ENCODE results near the gene NRCAM. TPM values are rescaled to one million over a fixed set of nuclear protein-coding genes. Genes with fewer than 3 reads are reported as not detected.

The NRCAM gene
- total and polyA plus RNA-seq, 2 of the 13 experiments (the other 11 are each of a cell fraction or from before 2014, with no cell fraction given): 0.31 to 0.33 TPM

- ChIA-PET CTCF (ENCODE audit: low intra/inter-chr PET ratio, low total read pairs) (no interaction called here), POLR2A (no interaction called here)
- 23% methylated on average over 1 of the region's 1 CpG for WGBS (ENCODE audit: low lambda C conversion rate)
- H3K36me3 ChIP-seq (replicated peaks in 1 of 2; ENCODE audit: control insufficient read depth in 1 of 2, insufficient read depth in 2 of 2, low read length in 2 of 2): no peaks in the 10 kb centered on the region
- H3K79me2 ChIP-seq (ENCODE audit: insufficient read depth, low read length): no peaks in the 10 kb centered on the region
- H3K27me3 ChIP-seq (ENCODE audit: control insufficient read depth in 1 of 2, insufficient read depth in 2 of 2, low read length in 2 of 2): no peaks in the 10 kb centered on the region
- DNase-seq (ENCODE audit: low spot score) (no peak), FAIRE-seq (no peak), ATAC-seq (no peak)
- in situ Hi-C loops (cut with HindIII; ENCODE audit: extremely low pct_ligation_motif_present, low pct_unique_long_range_greater_than_20kb) (no loop called here), intact Hi-C loops (cut with micrococcal nuclease; ENCODE audit: unreplicated experiment) (no loop called here)
- no TSS peak for BruUV-seq (replicated peaks)
- H3K27ac ChIP-seq (ENCODE audit: extremely low read length, insufficient read depth, low read length): no peak overlapping the region
- H3K4me1 ChIP-seq (ENCODE audit: insufficient read depth, low read length): peaks cover 3% of the 10 kb centered on the region
- no peak overlapping the region for H3K9ac ChIP-seq (ENCODE audit: insufficient read depth, low read depth, low read length)
- TF ChIP-seq ZNF605 (CRISPR knock-in tag; IDR thresholded peaks at IDR 0.05) (no peak), SNRNP70 (IDR thresholded peaks at IDR 0.05; ENCODE audit: low read depth, low read length) (no peak), RARA (CRISPR knock-in tag; IDR thresholded peaks at IDR 0.05) (no peak), SRF (IDR thresholded peaks at IDR 0.05; ENCODE audit: low read depth, low read length) (no peak), ZFP1 (CRISPR knock-in tag; IDR thresholded peaks at IDR 0.05) (no peak), HDAC2 (CRISPR knock-in tag; IDR thresholded peaks at IDR 0.05) (no peak), ZNF569 (CRISPR knock-in tag; IDR thresholded peaks at IDR 0.05; ENCODE audit: borderline replicate concordance) (no peak)
- H3K9me3 ChIP-seq (ENCODE audit: low read length): no peaks in the 10 kb centered on the region
- no peak overlapping the region for H3K4me3 ChIP-seq (replicated peaks in 1 of 3; ENCODE audit: insufficient read depth in 1 of 3, low read depth in 2 of 3, low read length in 3 of 3)
- no peak overlapping the region for H3K4me2 ChIP-seq (ENCODE audit: low read depth, low read length)
- H2AFZ ChIP-seq (ENCODE audit: low read length): no peak overlapping the region
- no peaks in the 10 kb centered on the region for H4K20me1 ChIP-seq (ENCODE audit: insufficient read depth, low read length)
Measured at GRCh38 chr7:108335269-108335918, 120.8 kb downstream of the NRCAM start.

DNA sequence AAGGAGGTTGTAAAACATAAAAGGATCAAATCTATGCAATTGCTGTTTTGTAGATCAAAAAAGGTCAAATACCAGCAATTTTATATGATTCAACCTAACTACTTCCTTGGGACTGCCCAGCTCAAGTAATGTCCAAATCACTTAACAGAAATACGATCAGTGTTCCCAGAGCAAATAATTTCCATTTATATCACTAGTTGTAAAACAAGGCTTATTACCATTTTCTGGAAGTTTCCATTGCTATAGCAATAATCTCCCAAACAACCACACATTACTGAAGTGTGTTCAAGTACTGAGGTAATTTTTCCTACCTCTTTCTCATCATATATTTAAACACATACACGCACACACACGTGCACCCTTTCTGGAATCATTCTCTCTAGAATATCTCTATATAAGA, 123.3 kb downstream of the NRCAM start:
- Histone ChIP-seq H3K9ac (ENCODE audit: insufficient read depth, low read depth, low read length) (no peak overlapping the region), H3K9me3 (ENCODE audit: low read length) (no peaks in the 10 kb centered on the region), H3K27me3 (ENCODE audit: control insufficient read depth in 1 of 2, insufficient read depth in 2 of 2, low read length in 2 of 2) (no peaks in the 10 kb centered on the region), H3K4me2 (ENCODE audit: low read depth, low read length) (no peak overlapping the region), H3K4me3 (replicated peaks in 1 of 3; ENCODE audit: insufficient read depth in 1 of 3, low read depth in 2 of 3, low read length in 3 of 3) (no peak overlapping the region), H2AFZ (ENCODE audit: low read length) (no peak overlapping the region), H4K20me1 (ENCODE audit: insufficient read depth, low read length) (no peaks in the 10 kb centered on the region), H3K27ac (ENCODE audit: extremely low read length, insufficient read depth, low read length) (no peak overlapping the region), H3K36me3 (replicated peaks in 1 of 2; ENCODE audit: control insufficient read depth in 1 of 2, insufficient read depth in 2 of 2, low read length in 2 of 2) (no peaks in the 10 kb centered on the region), H3K79me2 (ENCODE audit: insufficient read depth, low read length) (no peaks in the 10 kb centered on the region), H3K4me1 (ENCODE audit: insufficient read depth, low read length) (no peaks in the 10 kb centered on the region)
- FAIRE-seq (no peak), ATAC-seq (no peak), DNase-seq (ENCODE audit: low spot score) (no peak)
- in situ Hi-C loops (cut with HindIII; ENCODE audit: extremely low pct_ligation_motif_present, low pct_unique_long_range_greater_than_20kb): no loop called here
- 41% methylated on average over 3 of the region's 3 CpGs for WGBS (ENCODE audit: low lambda C conversion rate)
- intact Hi-C loops (cut with micrococcal nuclease; ENCODE audit: unreplicated experiment): no loop called here
- ChIA-PET CTCF (ENCODE audit: low intra/inter-chr PET ratio, low total read pairs) (no interaction called here), POLR2A (no interaction called here)
- no TSS peak for BruUV-seq (replicated peaks)
- TF ChIP-seq KAT7 (CRISPR knock-in tag; IDR thresholded peaks at IDR 0.05; ENCODE audit: borderline replicate concordance): no peak
- no peak for TF ChIP-seq SETDB1 (CRISPR knock-in tag; IDR thresholded peaks at IDR 0.05; ENCODE audit: borderline replicate concordance)
- TF ChIP-seq GATAD1 (CRISPR knock-in tag; IDR thresholded peaks at IDR 0.05): no peak
- TF ChIP-seq ZNF317 (CRISPR knock-in tag; IDR thresholded peaks at IDR 0.05): no peak
- no peak for TF ChIP-seq NFIC (IDR thresholded peaks at IDR 0.05; ENCODE audit: low read length)
- TF ChIP-seq GTF2F1 (IDR thresholded peaks at IDR 0.05; ENCODE audit: low read length): no peak
- TF ChIP-seq DPF2 (CRISPR knock-in tag; IDR thresholded peaks at IDR 0.05; ENCODE audit: borderline replicate concordance, low read depth): no peak
- TF ChIP-seq, protein P1, sequence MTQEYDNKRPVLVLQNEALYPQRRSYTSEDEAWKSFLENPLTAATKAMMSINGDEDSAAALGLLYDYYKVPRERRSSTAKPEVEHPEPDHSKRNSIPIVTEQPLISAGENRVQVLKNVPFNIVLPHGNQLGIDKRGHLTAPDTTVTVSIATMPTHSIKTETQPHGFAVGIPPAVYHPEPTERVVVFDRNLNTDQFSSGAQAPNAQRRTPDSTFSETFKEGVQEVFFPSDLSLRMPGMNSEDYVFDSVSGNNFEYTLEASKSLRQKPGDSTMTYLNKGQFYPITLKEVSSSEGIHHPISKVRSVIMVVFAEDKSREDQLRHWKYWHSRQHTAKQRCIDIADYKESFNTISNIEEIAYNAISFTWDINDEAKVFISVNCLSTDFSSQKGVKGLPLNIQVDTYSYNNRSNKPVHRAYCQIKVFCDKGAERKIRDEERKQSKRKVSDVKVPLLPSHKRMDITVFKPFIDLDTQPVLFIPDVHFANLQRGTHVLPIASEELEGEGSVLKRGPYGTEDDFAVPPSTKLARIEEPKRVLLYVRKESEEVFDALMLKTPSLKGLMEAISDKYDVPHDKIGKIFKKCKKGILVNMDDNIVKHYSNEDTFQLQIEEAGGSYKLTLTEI (CRISPR knock-in tag; conservative IDR thresholded peaks at IDR 0.05): no peak
- no peak for TF ChIP-seq GMEB2 (CRISPR knock-in tag; IDR thresholded peaks at IDR 0.05; ENCODE audit: low read depth)
- no peak for TF ChIP-seq ZNF12 (CRISPR knock-in tag; IDR thresholded peaks at IDR 0.05)
- TF ChIP-seq ZNF891 (CRISPR knock-in tag; IDR thresholded peaks at IDR 0.05): no peak
- TF ChIP-seq ZNF629 (CRISPR knock-in tag; conservative IDR thresholded peaks at IDR 0.05): no peak

All from HepG2 (cell line).